SK-N-SH (cell line): ENCODE results near the gene RAB17. TPM values are rescaled to one million over a fixed set of nuclear protein-coding genes. Genes with fewer than 3 reads are reported as not detected.

Experiments
- CTCF ChIA-PET: fragments of 300-600, 350-600 bp; formaldehyde crosslinking; extraction: SDS; loops from one replicate; lab custom pipeline; 2021; lab: Yijun Ruan, JAX
- POLR2A ChIA-PET: fragments of 350-600 bp; sonication (Branson Sonifier 250); formaldehyde crosslinking; extraction: SDS; loops from one replicate; lab custom pipeline; 2020; ENCODE audit warnings: antibody characterized with exemption, inconsistent platforms; lab: Yijun Ruan, JAX
- DNase-seq: peaks from one replicate; pipeline ENCODE4 v3.0.0; 2012
- H2AFZ ChIP-seq: fragments of 200-600 bp; sonication (generic); 2 replicates; pipeline ENCODE4 v1.8.1; 2016; ENCODE audit warnings: antibody characterized with exemption, mild to moderate bottlenecking, low read depth
- H3F3A ChIP-seq: fragments of 200-600 bp; sonication (generic); replicated peaks from 2 replicates; pipeline ENCODE3; 2016; ENCODE audit warnings: antibody characterized with exemption, mild to moderate bottlenecking; ENCODE audit not compliant: insufficient read depth
- H3K27ac ChIP-seq, 2 experiments: fragments of 200-500 bp in 1 of 2; fragments of 200-600 bp in 1 of 2; sonication (Bioruptor generic) in 1 of 2; sonication (generic), shearing (Covaris generic) in 1 of 2; 2 replicates each; pipeline versions ENCODE4 v1.5.1 to v1.6.1; 2014 to 2016; ENCODE audit warnings: low read depth in 2 of 2, inconsistent platforms in 1 of 2, low read length in 1 of 2, mild to moderate bottlenecking in 1 of 2, mixed read lengths in 1 of 2
- H3K27me3 ChIP-seq: fragments of 200-600 bp; sonication (generic), shearing (Covaris generic); 2 replicates; pipeline ENCODE4 v1.6.1; 2016; ENCODE audit warnings: mixed run types; ENCODE audit not compliant: insufficient read depth
- H3K36me3 ChIP-seq, 2 experiments: fragments of 200-500 bp in 1 of 2; fragments of 200-600 bp in 1 of 2; sonication (Bioruptor generic) in 1 of 2; sonication (generic) in 1 of 2; replicated peaks in 1 of 2; 2 replicates each; pipeline versions ENCODE3 to v1.5.1; 2014 to 2016; ENCODE audit warnings: low read length in 1 of 2, mild to moderate bottlenecking in 1 of 2; ENCODE audit not compliant: insufficient read depth in 2 of 2, control insufficient read depth in 1 of 2
- H3K4me1 ChIP-seq, 2 experiments: fragments of 200-500 bp in 1 of 2; fragments of 200-600 bp in 1 of 2; sonication (Bioruptor generic) in 1 of 2; sonication (generic), shearing (Covaris generic) in 1 of 2; 2 replicates each; pipeline versions ENCODE4 v1.5.1 to v1.6.1; 2014 to 2016; ENCODE audit warnings: low read depth in 1 of 2, low read length in 1 of 2, mixed run types in 1 of 2; ENCODE audit not compliant: insufficient read depth in 2 of 2, control insufficient read depth in 1 of 2
- H3K4me2 ChIP-seq: fragments of 200-600 bp; sonication (generic), shearing (Covaris generic); 2 replicates; pipeline ENCODE4 v1.6.1; 2017; ENCODE audit warnings: mixed run types
- H3K4me3 ChIP-seq, 2 experiments: fragments of 200-500 bp in 1 of 2; fragments of 200-600 bp in 1 of 2; sonication (Bioruptor generic) in 1 of 2; sonication (generic), shearing (Covaris generic) in 1 of 2; 2 replicates each; pipeline versions ENCODE4 v1.5.1 to v1.8.1; 2014 to 2016; ENCODE audit warnings: low read depth in 2 of 2, inconsistent platforms in 1 of 2, low read length in 1 of 2, mild to moderate bottlenecking in 1 of 2, mixed read lengths in 1 of 2, moderate library complexity in 1 of 2
- H3K79me2 ChIP-seq: fragments of 200-600 bp; sonication (generic); 2 replicates; pipeline ENCODE4 v1.8.1; 2017; ENCODE audit warnings: mild to moderate bottlenecking; ENCODE audit not compliant: insufficient read depth
- H3K9ac ChIP-seq: fragments of 200-600 bp; sonication (generic); 2 replicates; pipeline ENCODE4 v1.6.1; 2017; ENCODE audit warnings: mixed run types
- H3K9me2 ChIP-seq: fragments of 200-600 bp; sonication (generic); 2 replicates; pipeline ENCODE4 v1.6.1; 2017; ENCODE audit warnings: mixed run types
- H3K9me3 ChIP-seq: fragments of 200-600 bp; sonication (generic); 2 replicates; pipeline ENCODE4 v1.6.1; 2017; ENCODE audit warnings: mixed run types, mild to moderate bottlenecking, moderate library complexity
- H4K20me1 ChIP-seq: fragments of 200-600 bp; sonication (generic); 2 replicates; pipeline ENCODE4 v1.6.1; 2017; ENCODE audit warnings: mild to moderate bottlenecking, mixed run types; ENCODE audit not compliant: insufficient read depth
- FOXJ3 ChIP-seq: sonication (generic); formaldehyde crosslinking; IDR thresholded peaks from 2 replicates; pipeline ENCODE4 v1.5.1; 2020; ENCODE audit warnings: mild to moderate bottlenecking, missing genetic modification reagents
- FOXM1 ChIP-seq: IDR thresholded peaks from 2 replicates; pipeline ENCODE4 v1.4.0; 2012; ENCODE audit warnings: low read depth, mild to moderate bottlenecking
- GATA2 ChIP-seq: sonication (generic); formaldehyde crosslinking; IDR thresholded peaks from 2 replicates; pipeline ENCODE4 v1.5.0; 2020; ENCODE audit warnings: mild to moderate bottlenecking, missing genetic modification reagents
- JUND ChIP-seq: IDR thresholded peaks from 2 replicates; pipeline ENCODE4 v1.4.0; 2012
- MEF2A ChIP-seq: IDR thresholded peaks from 2 replicates; pipeline ENCODE4 v1.4.0; 2012; ENCODE audit warnings: low read depth, borderline replicate concordance
- POLR2AphosphoS5 ChIP-seq: IDR thresholded peaks from 2 replicates; pipeline ENCODE4 v1.6.1; 2012; ENCODE audit warnings: low read depth, low read length
- TCF12 ChIP-seq: IDR thresholded peaks from 2 replicates; pipeline ENCODE4 v1.4.0; 2012
- YY1 ChIP-seq: IDR thresholded peaks from 2 replicates; pipeline ENCODE4 v1.4.0; 2012; ENCODE audit warnings: low read depth, mild to moderate bottlenecking
- WGBS: methylation state at CpG from one replicate; pipeline ENCODE4 v1.1.6; 2017; ENCODE audit warnings: low lambda C conversion rate; 5-methylcytosine and 5-hydroxymethylcytosine counted together
- polyA plus RNA-seq, 3 experiments: library from polyadenylated mRNA; depleted of rRNA; stranded (reverse); fragments of >200 nt; gene quantifications; 2 replicates each; pipeline ENCODE4 v1.2.3, GENCODE V29; 2012
- TF ChIP-seq, protein P1 (sequence below): IDR thresholded peaks from 2 replicates; pipeline ENCODE4; 2012
- TF ChIP-seq, protein P2 (sequence below): IDR thresholded peaks from 2 replicates; pipeline ENCODE4 v1.4.0; 2012; ENCODE audit warnings: low read depth, borderline replicate concordance
- TF ChIP-seq, protein P3 (sequence below): fragments of 150-350 bp; IDR thresholded peaks from 2 replicates; pipeline ENCODE4 v1.6.1; 2016; ENCODE audit warnings: mild to moderate bottlenecking, low read depth, low read length
- TF ChIP-seq, protein P4 (sequence below): IDR thresholded peaks from 2 replicates; pipeline ENCODE4 v1.6.1; 2012; ENCODE audit warnings: mild to moderate bottlenecking, low read depth, low read length, moderate library complexity
- TF ChIP-seq, protein P5 (sequence below): IDR thresholded peaks from 2 replicates; pipeline ENCODE4 v1.4.0; 2012; ENCODE audit warnings: low read depth

The RAB17 gene
- polyA plus RNA-seq, 1 of the 3 experiments (the other 2 are of a cell fraction): 0.10 TPM

DNA sequence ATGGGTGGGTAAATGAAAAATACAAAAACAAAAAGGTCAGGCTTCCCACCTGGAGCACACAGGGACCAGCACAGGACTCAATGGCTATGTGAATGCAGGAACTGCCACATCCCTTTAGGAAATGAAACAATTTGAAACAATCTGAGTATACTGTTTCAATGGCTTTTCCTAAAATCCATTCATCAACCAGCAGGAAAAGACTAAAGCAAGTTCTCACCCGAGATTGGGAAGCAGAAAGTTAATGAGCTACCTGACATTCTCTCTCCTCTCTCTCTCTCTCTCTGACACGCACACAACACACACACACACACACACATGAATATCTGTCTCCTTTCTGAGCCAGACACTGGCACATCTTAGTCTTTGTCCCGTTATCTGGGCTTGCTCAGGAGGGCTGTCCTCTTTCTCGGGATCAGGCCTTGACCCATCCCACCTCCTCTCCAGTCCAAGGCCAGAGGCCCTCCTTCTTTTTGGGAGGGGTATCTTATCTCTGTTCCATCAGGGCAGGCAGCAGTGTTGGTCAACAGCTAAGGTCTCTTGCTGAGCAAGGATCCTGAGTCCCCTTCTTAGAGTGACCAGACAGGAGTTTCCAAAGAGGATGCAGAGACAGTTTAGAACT is 25.2 kb upstream of the RAB17 start:
- peaks cover 20 to 41% of the 10 kb centered on the region in 2 experiments for H3K4me1 ChIP-seq
- DNase-seq: no peak
- no peak for TF ChIP-seq FOXJ3 (CRISPR knock-in tag)
- no peak for TF ChIP-seq YY1
- TF ChIP-seq, protein P1, sequence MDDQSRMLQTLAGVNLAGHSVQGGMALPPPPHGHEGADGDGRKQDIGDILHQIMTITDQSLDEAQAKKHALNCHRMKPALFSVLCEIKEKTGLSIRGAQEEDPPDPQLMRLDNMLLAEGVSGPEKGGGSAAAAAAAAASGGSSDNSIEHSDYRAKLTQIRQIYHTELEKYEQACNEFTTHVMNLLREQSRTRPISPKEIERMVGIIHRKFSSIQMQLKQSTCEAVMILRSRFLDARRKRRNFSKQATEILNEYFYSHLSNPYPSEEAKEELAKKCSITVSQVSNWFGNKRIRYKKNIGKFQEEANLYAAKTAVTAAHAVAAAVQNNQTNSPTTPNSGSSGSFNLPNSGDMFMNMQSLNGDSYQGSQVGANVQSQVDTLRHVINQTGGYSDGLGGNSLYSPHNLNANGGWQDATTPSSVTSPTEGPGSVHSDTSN: no peak
- TF ChIP-seq GATA2 (CRISPR knock-in tag): no peak
- no peak for TF ChIP-seq JUND
- TF ChIP-seq, protein P2, sequence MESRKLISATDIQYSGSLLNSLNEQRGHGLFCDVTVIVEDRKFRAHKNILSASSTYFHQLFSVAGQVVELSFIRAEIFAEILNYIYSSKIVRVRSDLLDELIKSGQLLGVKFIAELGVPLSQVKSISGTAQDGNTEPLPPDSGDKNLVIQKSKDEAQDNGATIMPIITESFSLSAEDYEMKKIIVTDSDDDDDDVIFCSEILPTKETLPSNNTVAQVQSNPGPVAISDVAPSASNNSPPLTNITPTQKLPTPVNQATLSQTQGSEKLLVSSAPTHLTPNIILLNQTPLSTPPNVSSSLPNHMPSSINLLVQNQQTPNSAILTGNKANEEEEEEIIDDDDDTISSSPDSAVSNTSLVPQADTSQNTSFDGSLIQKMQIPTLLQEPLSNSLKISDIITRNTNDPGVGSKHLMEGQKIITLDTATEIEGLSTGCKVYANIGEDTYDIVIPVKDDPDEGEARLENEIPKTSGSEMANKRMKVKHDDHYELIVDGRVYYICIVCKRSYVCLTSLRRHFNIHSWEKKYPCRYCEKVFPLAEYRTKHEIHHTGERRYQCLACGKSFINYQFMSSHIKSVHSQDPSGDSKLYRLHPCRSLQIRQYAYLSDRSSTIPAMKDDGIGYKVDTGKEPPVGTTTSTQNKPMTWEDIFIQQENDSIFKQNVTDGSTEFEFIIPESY: no peak
- no peak for TF ChIP-seq TCF12
- no peak for TF ChIP-seq FOXM1
- TF ChIP-seq, protein P3, sequence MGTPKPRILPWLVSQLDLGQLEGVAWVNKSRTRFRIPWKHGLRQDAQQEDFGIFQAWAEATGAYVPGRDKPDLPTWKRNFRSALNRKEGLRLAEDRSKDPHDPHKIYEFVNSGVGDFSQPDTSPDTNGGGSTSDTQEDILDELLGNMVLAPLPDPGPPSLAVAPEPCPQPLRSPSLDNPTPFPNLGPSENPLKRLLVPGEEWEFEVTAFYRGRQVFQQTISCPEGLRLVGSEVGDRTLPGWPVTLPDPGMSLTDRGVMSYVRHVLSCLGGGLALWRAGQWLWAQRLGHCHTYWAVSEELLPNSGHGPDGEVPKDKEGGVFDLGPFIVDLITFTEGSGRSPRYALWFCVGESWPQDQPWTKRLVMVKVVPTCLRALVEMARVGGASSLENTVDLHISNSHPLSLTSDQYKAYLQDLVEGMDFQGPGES: no peak
- no peak for TF ChIP-seq MEF2A
- no peak for TF ChIP-seq POLR2AphosphoS5
- TF ChIP-seq, protein P4, sequence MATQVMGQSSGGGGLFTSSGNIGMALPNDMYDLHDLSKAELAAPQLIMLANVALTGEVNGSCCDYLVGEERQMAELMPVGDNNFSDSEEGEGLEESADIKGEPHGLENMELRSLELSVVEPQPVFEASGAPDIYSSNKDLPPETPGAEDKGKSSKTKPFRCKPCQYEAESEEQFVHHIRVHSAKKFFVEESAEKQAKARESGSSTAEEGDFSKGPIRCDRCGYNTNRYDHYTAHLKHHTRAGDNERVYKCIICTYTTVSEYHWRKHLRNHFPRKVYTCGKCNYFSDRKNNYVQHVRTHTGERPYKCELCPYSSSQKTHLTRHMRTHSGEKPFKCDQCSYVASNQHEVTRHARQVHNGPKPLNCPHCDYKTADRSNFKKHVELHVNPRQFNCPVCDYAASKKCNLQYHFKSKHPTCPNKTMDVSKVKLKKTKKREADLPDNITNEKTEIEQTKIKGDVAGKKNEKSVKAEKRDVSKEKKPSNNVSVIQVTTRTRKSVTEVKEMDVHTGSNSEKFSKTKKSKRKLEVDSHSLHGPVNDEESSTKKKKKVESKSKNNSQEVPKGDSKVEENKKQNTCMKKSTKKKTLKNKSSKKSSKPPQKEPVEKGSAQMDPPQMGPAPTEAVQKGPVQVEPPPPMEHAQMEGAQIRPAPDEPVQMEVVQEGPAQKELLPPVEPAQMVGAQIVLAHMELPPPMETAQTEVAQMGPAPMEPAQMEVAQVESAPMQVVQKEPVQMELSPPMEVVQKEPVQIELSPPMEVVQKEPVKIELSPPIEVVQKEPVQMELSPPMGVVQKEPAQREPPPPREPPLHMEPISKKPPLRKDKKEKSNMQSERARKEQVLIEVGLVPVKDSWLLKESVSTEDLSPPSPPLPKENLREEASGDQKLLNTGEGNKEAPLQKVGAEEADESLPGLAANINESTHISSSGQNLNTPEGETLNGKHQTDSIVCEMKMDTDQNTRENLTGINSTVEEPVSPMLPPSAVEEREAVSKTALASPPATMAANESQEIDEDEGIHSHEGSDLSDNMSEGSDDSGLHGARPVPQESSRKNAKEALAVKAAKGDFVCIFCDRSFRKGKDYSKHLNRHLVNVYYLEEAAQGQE: no peak
- TF ChIP-seq, protein P5, sequence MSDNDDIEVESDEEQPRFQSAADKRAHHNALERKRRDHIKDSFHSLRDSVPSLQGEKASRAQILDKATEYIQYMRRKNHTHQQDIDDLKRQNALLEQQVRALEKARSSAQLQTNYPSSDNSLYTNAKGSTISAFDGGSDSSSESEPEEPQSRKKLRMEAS: no peak
- H3K79me2 ChIP-seq: no peaks in the 10 kb centered on the region
- no peak overlapping the region for H3K4me3 ChIP-seq
- peak overlapping the region; percentile 84 to 96 for H3K27ac ChIP-seq
- H3K27me3 ChIP-seq: no peaks in the 10 kb centered on the region
- no peaks in the 10 kb centered on the region for H4K20me1 ChIP-seq
- WGBS: 78% methylated on average over 4 of the region's 4 CpGs
- CTCF ChIA-PET: interaction anchor here (0.9 to 1.2 kb wide), 4 partner anchors 13 to 243 kb away, joined by 3 read pairs; no protein-coding TSS in a partner anchor
- H3K4me2 ChIP-seq: peak overlapping the region; percentile 59
- POLR2A ChIA-PET: no interaction called here
- H3K9ac ChIP-seq: peak overlapping the region; percentile 63; the same call in 1 of the 2 replicates
- H2AFZ ChIP-seq: peak overlapping the region; percentile 55; the same call in 1 of the 2 replicates
- H3K9me3 ChIP-seq: no peaks in the 10 kb centered on the region
- no peaks in the 10 kb centered on the region for H3K36me3 ChIP-seq
- H3F3A ChIP-seq: peaks cover 40% of the 10 kb centered on the region
- no peaks in the 10 kb centered on the region for H3K9me2 ChIP-seq
